Activated CD8-positive, alpha-beta memory T cell treated with anti-CD3 and anti-CD28 coated beads, Interleukin-2, amount 50 U/mL, for 4 hours (primary cell): ENCODE results near the gene FBXW11.
A peak's percentile ranks its signal among the peaks of the same experiment; 100 is the strongest.
"Not testable (repeated sequence)": the region's sequence is repeated elsewhere in the genome, so short reads cannot be mapped to it uniquely, and the experiment has no call there.

Experiments
- DNase-seq: peaks from one replicate; pipeline ENCODE4 v3.0.0-alpha.2; 2020

The FBXW11 gene

GRCh38 chr5:171951218-171951617, 55.2 kb downstream of the FBXW11 start:
- DNase-seq = no peak

GRCh38 chr5:171946000-171946781, 60.2 kb downstream of the FBXW11 start:
- no peak for DNase-seq

- DNase-seq = no peak
Measured at GRCh38 chr5:171945476-171945875, 61.0 kb downstream of the FBXW11 start.

- DNase-seq = no peak
Measured at GRCh38 chr5:171945066-171945465, 61.4 kb downstream of the FBXW11 start.

- not testable (repeated sequence) for DNase-seq
Measured at GRCh38 chr5:171942112-171942516, 64.3 kb downstream of the FBXW11 start.

- not testable (repeated sequence) for DNase-seq
Measured at GRCh38 chr5:171941675-171942074, 64.8 kb downstream of the FBXW11 start.

- not testable (repeated sequence) for DNase-seq
Measured at GRCh38 chr5:171941275-171941674, 65.2 kb downstream of the FBXW11 start.

- DNase-seq = no peak
Measured at GRCh38 chr5:171939951-171940350, 66.5 kb downstream of the FBXW11 start.

GRCh38 chr5:171938358-171938757, 68.1 kb downstream of the FBXW11 start:
- no peak for DNase-seq

- no peak for DNase-seq
Measured at GRCh38 chr5:171937351-171937750, 69.1 kb downstream of the FBXW11 start.

- DNase-seq = no peak
Measured at GRCh38 chr5:171934586-171934985, 71.9 kb downstream of the FBXW11 start.

GRCh38 chr5:171931163-171931562, 75.3 kb downstream of the FBXW11 start:
- no peak for DNase-seq

GRCh38 chr5:171927345-171927941, 79.0 kb downstream of the FBXW11 start:
- no peak for DNase-seq

GRCh38 chr5:171926311-171926710, 80.1 kb downstream of the FBXW11 start:
- DNase-seq = no peak

- DNase-seq = no peak
Measured at GRCh38 chr5:171924493-171925122, 81.8 kb downstream of the FBXW11 start.

GRCh38 chr5:171920765-171921391, 85.6 kb downstream of the FBXW11 start:
- no peak for DNase-seq

- DNase-seq = not testable (repeated sequence)
Measured at GRCh38 chr5:171915700-171916099, 90.7 kb downstream of the FBXW11 start.

GRCh38 chr5:171914726-171915338, 91.6 kb downstream of the FBXW11 start:
- DNase-seq = no peak

- no peak for DNase-seq
Measured at GRCh38 chr5:171913987-171914273, 92.5 kb downstream of the FBXW11 start.

GRCh38 chr5:171911152-171911551, 95.3 kb downstream of the FBXW11 start:
- no peak for DNase-seq

- DNase-seq = no peak
Measured at GRCh38 chr5:171908638-171909037, 97.8 kb downstream of the FBXW11 start.

- peak; percentile 39 for DNase-seq
Measured at GRCh38 chr5:171907725-171908343, 98.6 kb downstream of the FBXW11 start.
